Measurements from ENCODE around the gene PLEKHJ1.

GRCh38 chr19:2254064-2254872, 18.1 kb upstream of the PLEKHJ1 start:
- TF ChIP-seq CTCF (IDR thresholded peaks at IDR 0.05; ENCODE audit: poor library complexity, severe bottlenecking) (no peak), RAD21 (conservative IDR thresholded peaks at IDR 0.05) (no peak), TAF1 (IDR thresholded peaks at IDR 0.05; ENCODE audit: low read depth) (no peak), REST (IDR thresholded peaks at IDR 0.05; ENCODE audit: borderline replicate concordance) (no peak), EP300 (conservative IDR thresholded peaks at IDR 0.05; ENCODE audit: poor library complexity, severe bottlenecking) (no peak), POLR2AphosphoS5 (IDR thresholded peaks at IDR 0.05) (no peak), EZH2 (IDR thresholded peaks at IDR 0.05; ENCODE audit: borderline replicate concordance, insufficient read depth, low read length, poor library complexity, severe bottlenecking) (no peak), MXI1 (conservative IDR thresholded peaks at IDR 0.05; ENCODE audit: poor library complexity, severe bottlenecking) (no peak)

Data from neural cell (in vitro differentiated cells).